Measurements from ENCODE around the gene RASGRF1.

DNA sequence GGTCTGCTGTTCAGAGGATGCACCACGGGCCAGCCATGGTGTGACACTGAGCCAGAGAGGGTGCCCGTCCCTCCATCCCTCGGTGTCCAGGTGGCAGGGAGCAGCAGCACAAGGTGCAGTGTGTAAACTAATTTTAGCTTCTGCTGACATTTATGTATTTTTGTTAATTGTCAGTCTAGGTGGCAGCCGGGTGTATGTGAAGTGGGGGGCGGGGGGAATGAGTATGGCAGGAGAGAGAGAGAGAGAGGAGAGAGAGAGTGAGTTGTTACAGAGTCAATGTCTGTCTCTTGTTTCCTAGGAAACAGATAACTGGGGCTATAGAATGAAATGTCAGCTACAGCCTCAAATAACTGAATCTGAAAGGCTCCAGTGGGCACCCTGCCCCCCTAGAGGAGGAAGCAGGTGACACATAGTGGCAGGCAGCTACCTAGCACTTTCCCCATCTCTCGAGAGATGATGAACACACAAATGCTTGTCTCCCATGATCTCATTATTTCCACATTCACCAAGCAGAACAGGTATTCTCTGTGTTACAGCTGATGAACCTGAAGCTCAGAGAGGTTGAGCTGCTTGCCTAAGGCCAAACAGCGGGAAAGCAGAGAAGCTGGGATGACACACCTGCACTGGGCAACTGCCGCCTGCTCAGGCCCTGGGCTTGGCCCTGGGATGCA, 24.7 kb downstream of the RASGRF1 start:
- TF ChIP-seq CTCF (IDR thresholded peaks at IDR 0.05) = no peak
- TF ChIP-seq EZH2 (IDR thresholded peaks at IDR 0.05; ENCODE audit: borderline replicate concordance, insufficient read depth, low read depth, low read length, poor library complexity, severe bottlenecking) = no peak

All from B cell (primary cell).